Caco-2 (cell line): ENCODE measurements around the gene ACAD10. TPM values are rescaled to one million over a fixed set of nuclear protein-coding genes. Genes with fewer than 3 reads are reported as not detected.
A peak's percentile ranks its signal among the peaks of the same experiment; 100 is the strongest.

Source experiments
- BruUV-seq: library from RNA; stranded (reverse); fragments of 400-500 nt; replicated peaks from 2 replicates; lab custom pipeline; 2021; lab: Mats Ljungman, UMichigan
- CTCF ChIA-PET: fragments of 300-600 bp; sonication (Branson Sonifier 250); formaldehyde crosslinking; loops from one replicate; lab custom pipeline; 2022; ENCODE audit warnings: antibody characterized with exemption; lab: Charles Lee
- POLR2A ChIA-PET: fragments of 300-600 bp; sonication (Branson Sonifier 250); formaldehyde crosslinking; loops from one replicate; lab custom pipeline; 2022; ENCODE audit warnings: antibody characterized with exemption; lab: Charles Lee
- DNase-seq, 2 experiments: peaks; one replicate each; pipeline versions ENCODE4 v3.0.0 to v3.0.0-alpha.2; 2020 to 2022
- H3K27me3 ChIP-seq: replicated peaks from 2 replicates; pipeline ENCODE4 v1.6.0; 2011; ENCODE audit warnings: low read length; ENCODE audit not compliant: control insufficient read depth, insufficient read depth
- H3K36me3 ChIP-seq: 2 replicates; pipeline ENCODE4 v1.5.1; 2011; ENCODE audit warnings: low read length; ENCODE audit not compliant: control insufficient read depth, insufficient read depth
- H3K4me1 ChIP-seq: fragments of 250-450 bp; sonication (Bioruptor Pico); 2 replicates; pipeline ENCODE4 v1.5.1; 2020; ENCODE audit warnings: mild to moderate bottlenecking
- H3K4me3 ChIP-seq: 2 replicates; pipeline ENCODE4 v1.5.1; 2011; ENCODE audit warnings: low read depth, mild to moderate bottlenecking, control low read depth, low read length
- H3K9me3 ChIP-seq: fragments of 250-450 bp; sonication (Bioruptor Pico); 2 replicates; pipeline ENCODE4 v1.5.1; 2020; ENCODE audit warnings: mild to moderate bottlenecking, moderate library complexity
- H3K27ac Mint-ChIP-seq: one replicate; pipeline ENCODE4 v1.8.0; 2022; ENCODE audit warnings: mixed read lengths; ENCODE audit not compliant: unreplicated experiment
- H3K27me3 Mint-ChIP-seq: one replicate; pipeline ENCODE4 v1.8.0; 2022; ENCODE audit warnings: mixed read lengths; ENCODE audit not compliant: insufficient read depth, unreplicated experiment
- H3K36me3 Mint-ChIP-seq: one replicate; pipeline ENCODE4 v1.8.0; 2022; ENCODE audit warnings: mild to moderate bottlenecking, mixed read lengths; ENCODE audit not compliant: insufficient read depth, unreplicated experiment
- H3K4me1 Mint-ChIP-seq: one replicate; pipeline ENCODE4 v1.8.0; 2022; ENCODE audit warnings: low read depth, mixed read lengths; ENCODE audit not compliant: unreplicated experiment
- H3K4me3 Mint-ChIP-seq: one replicate; pipeline ENCODE4 v1.8.0; 2022; ENCODE audit warnings: mild to moderate bottlenecking, moderate library complexity, mixed read lengths; ENCODE audit not compliant: unreplicated experiment
- H3K9me3 Mint-ChIP-seq: one replicate; pipeline ENCODE4 v1.8.0; 2022; ENCODE audit warnings: mixed read lengths; ENCODE audit not compliant: unreplicated experiment
- CTCF ChIP-seq, 2 experiments: fragments of 200-600 bp in 1 of 2; IDR thresholded peaks; 1 replicate in 1 of 2; 2 replicates in 1 of 2; pipeline versions ENCODE4 v1.5.1 to v1.8.0; 2011 to 2022; ENCODE audit warnings: antibody characterized with exemption in 1 of 2, control low read depth in 1 of 2, inconsistent platforms in 1 of 2, low read depth in 1 of 2, low read length in 1 of 2, mild to moderate bottlenecking in 1 of 2, moderate library complexity in 1 of 2; ENCODE audit not compliant: insufficient read depth in 1 of 2, severe bottlenecking in 1 of 2, unreplicated experiment in 1 of 2
- intact Hi-C: fragments of 100-400 bp; cut with micrococcal nuclease; formaldehyde crosslinking; loops from one replicate; pipeline ENCODE4 v1.10.0; 2022; ENCODE audit not compliant: unreplicated experiment
- total RNA-seq: library from RNA; stranded (reverse); gene quantifications from 2 replicates; pipeline ENCODE4 v1.2.3, GENCODE V29; 2022

Gene ACAD10
- total RNA-seq, 1 experiment from 2014 or later, result 19.0 TPM

- H3K4me3 ChIP-seq, result no peak overlapping the region
Measured at GRCh38 chr12:111777345-111778045, 91.6 kb downstream of the ACAD10 start.

GRCh38 chr12:111780166-111780565, 94.3 kb downstream of the ACAD10 start:
- BruUV-seq, result no TSS peak
- ChIA-PET POLR2A (no interaction called here), CTCF (no interaction called here)
- H3K9me3 Mint-ChIP-seq, result no peaks in the 10 kb centered on the region
- H3K36me3 Mint-ChIP-seq, result peaks cover 81% of the 10 kb centered on the region
- Histone ChIP-seq H3K27me3 (no peaks in the 10 kb centered on the region), H3K9me3 (no peaks in the 10 kb centered on the region), H3K4me3 (no peak overlapping the region), H3K36me3 (peaks cover 9% of the 10 kb centered on the region), H3K4me1 (peaks cover 18% of the 10 kb centered on the region)
- no peak for DNase-seq
- H3K27me3 Mint-ChIP-seq, result no peaks in the 10 kb centered on the region
- TF ChIP-seq CTCF (IDR thresholded peaks at IDR 0.05; ENCODE audit: insufficient read depth in 1 of 2, low read depth in 1 of 2, low read length in 1 of 2, severe bottlenecking in 1 of 2, unreplicated experiment in 1 of 2), result no peak
- no peak overlapping the region for H3K4me3 Mint-ChIP-seq
- peaks cover 23% of the 10 kb centered on the region for H3K4me1 Mint-ChIP-seq
- intact Hi-C loops, result no loop called here
- H3K27ac Mint-ChIP-seq, result peak overlapping the region; percentile 69

More at GRCh38 chr12:111777345-111778045, 91.6 kb downstream of the ACAD10 start:
- intact Hi-C loops, result loop anchor here (10.0 kb wide), 1 partner anchor 93 kb away; the partner anchor contains the start of genes ACAD10 and BRAP
- CTCF ChIA-PET, result no interaction called here
- BruUV-seq, result no TSS peak
- Mint-ChIP-seq H3K4me1 (peaks cover 42% of the 10 kb centered on the region), H3K9me3 (no peaks in the 10 kb centered on the region), H3K36me3 (peaks cover 64% of the 10 kb centered on the region), H3K27me3 (no peaks in the 10 kb centered on the region), H3K27ac (no peak overlapping the region), H3K4me3 (no peak overlapping the region)
- POLR2A ChIA-PET, result no interaction called here
- Histone ChIP-seq H3K9me3 (no peaks in the 10 kb centered on the region), H3K36me3 (peaks cover 8% of the 10 kb centered on the region), H3K4me1 (peaks cover 40% of the 10 kb centered on the region), H3K27me3 (no peaks in the 10 kb centered on the region)
- TF ChIP-seq CTCF (IDR thresholded peaks at IDR 0.05; ENCODE audit: insufficient read depth in 1 of 2, low read depth in 1 of 2, low read length in 1 of 2, severe bottlenecking in 1 of 2, unreplicated experiment in 1 of 2), result no peak
- no peak for DNase-seq

GRCh38 chr12:111780615-111781014, 94.8 kb downstream of the ACAD10 start:
- TF ChIP-seq CTCF (IDR thresholded peaks at IDR 0.05; ENCODE audit: insufficient read depth in 1 of 2, low read depth in 1 of 2, low read length in 1 of 2, severe bottlenecking in 1 of 2, unreplicated experiment in 1 of 2), result no peak
- peak overlapping the region; percentile 69 for H3K27ac Mint-ChIP-seq
- no peak overlapping the region for H3K4me3 ChIP-seq
- no peaks in the 10 kb centered on the region for H3K9me3 ChIP-seq
- no peak for DNase-seq
- no peaks in the 10 kb centered on the region for H3K27me3 ChIP-seq
- no peaks in the 10 kb centered on the region for H3K27me3 Mint-ChIP-seq
- ChIA-PET CTCF (no interaction called here), POLR2A (no interaction called here)
- peaks cover 19% of the 10 kb centered on the region for H3K4me1 Mint-ChIP-seq
- peaks cover 15% of the 10 kb centered on the region for H3K4me1 ChIP-seq
- intact Hi-C loops, result no loop called here
- BruUV-seq, result no TSS peak
- H3K4me3 Mint-ChIP-seq, result no peak overlapping the region
- peaks cover 81% of the 10 kb centered on the region for H3K36me3 Mint-ChIP-seq
- peaks cover 9% of the 10 kb centered on the region for H3K36me3 ChIP-seq
- H3K9me3 Mint-ChIP-seq, result no peaks in the 10 kb centered on the region
